Measurements from ENCODE around the gene CARD18.

The CARD18 gene

DNA sequence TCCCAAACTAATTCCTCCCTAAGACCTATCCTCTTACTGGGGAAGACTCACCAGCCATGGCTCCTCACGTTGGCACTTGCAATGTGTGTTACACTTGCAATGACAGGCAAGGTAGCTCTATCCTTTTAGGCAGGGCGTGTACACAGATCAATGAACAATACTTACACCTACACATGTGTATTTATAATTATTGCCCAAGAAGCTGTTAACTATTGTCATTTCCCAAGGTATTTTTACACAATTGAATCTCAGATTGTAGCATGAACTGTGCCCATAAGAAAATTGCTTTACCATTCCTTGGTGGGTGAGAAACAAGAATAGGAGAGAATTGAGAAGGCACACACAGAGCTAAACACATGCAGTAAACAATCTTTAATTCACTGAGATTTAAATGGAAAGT lies at the start of gene CARD18:
CARD18 (minus strand) TSS at position 101 of the 400 bp plus-strand sequence; CDS start at position 58, 43 bp downstream.
- DNase-seq (ENCODE audit: low spot score) = no peak

- DNase-seq (ENCODE audit: low spot score) = no peak
Measured at GRCh38 chr11:105183987-105184386, 44.4 kb upstream of the CARD18 start.

- DNase-seq (ENCODE audit: low spot score) = no peak
Measured at GRCh38 chr11:105183426-105183825, 43.9 kb upstream of the CARD18 start.

DNA sequence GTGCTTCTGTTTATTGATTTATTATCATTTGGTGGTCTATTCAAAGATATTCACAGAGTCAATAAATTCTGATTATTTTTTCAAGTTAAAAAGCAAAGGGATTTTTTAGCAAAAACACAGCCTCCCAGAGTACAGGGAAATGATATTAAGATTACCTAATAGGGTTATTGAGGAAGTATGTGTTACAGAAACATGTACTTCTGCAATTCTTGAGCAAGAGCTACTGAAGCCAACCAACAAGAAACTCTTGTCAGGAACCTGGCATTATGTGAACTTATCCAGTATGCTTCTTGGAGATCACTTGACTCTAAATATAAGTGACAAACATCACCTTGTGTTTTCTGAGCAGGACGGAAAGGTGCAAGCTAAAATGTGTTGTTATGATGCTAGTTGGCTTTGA lies 42.0 kb upstream of the CARD18 start:
- DNase-seq (ENCODE audit: low spot score) = peak; percentile 31

DNA sequence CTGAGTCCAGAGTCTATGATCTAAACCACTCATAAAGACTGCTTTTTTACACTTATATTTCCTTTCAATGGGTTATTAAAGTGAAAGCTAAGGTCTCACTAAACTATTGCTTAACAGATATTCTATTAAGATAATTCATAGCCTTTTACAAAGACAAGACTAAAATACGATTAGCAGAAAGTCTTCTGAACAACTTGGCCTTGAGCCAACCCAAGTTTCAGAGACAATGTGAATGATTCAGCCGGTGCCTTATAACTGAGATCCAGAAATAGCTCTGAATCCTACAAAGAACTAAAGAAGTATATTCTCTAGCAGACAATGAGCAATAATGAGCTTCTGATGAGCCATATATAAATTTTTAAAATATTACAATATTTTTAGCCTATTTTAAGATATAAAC lies 41.5 kb upstream of the CARD18 start:
- DNase-seq (ENCODE audit: low spot score) = peak; percentile 33

DNA sequence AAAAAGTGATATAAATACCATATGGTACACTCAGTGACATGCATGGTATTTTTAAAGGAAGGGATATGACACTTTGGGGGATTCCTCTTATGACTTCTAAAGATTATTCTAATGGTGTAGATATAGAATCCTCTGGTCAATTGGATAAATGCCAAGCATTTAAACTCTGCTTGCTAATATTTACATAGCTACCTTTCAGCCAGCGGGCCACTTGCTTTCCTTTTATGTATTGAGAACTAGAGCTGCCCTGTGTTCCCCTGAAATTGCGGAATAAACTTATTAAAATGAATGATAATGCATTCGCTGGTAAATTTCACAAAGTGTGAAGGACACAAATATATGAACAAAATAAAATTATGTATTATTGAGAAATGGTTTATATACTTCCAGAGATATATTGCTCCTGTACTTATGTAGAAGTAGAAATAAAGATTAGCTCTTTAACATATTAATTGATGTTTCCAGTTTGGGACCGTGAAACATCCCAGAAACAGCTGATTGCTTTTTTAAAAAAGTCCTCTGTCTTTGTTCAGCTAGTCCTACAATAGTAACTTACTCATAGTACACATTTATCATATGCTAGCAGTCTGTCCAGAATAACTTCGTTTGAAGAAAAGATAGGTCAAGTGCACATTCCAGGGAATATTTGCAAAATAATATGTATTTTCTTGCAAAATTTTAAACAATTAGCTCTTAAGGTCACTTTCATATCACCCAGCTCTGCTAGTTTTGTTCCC lies 40.1 kb upstream of the CARD18 start:
- DNase-seq (ENCODE audit: low spot score) = no peak

DNA sequence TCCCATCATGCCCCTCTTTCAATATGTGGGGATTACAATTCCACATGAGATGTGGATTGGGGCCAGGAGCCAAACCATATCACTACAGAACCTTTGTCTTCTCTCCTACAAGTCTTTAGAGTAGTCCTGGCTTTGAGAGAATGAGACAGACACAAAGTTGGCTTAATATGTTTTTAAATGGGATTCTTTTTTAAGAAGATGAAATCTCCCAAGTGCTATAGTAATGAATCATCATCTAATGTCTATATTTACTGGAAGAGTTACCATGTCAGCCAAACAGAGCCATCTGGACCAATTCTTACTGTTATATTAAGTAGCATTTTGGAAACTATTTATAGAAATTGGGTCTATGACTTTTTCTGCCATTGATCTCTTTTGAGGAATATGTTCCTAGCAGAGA lies 38.1 kb upstream of the CARD18 start:
- peak; percentile 69 for DNase-seq (ENCODE audit: low spot score)

DNA sequence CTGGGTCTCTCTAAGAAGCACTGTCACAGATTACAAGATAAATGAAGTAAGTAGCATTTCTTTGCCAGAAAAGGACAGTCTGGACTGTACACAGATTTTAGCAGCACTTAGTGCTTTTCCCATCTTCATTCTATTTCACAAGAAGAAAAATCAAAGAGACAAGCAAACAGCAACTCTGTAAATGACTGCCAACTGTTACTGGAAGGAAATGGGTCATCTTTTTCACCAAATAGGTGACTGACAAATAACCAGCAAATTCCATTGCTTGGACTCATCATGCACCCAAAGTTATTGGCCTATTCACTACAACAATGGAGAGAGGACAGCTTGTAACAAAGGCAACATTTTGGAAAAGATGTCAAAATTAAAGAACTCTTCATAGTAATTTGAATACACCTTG lies 28.9 kb upstream of the CARD18 start:
- peak; percentile 27 for DNase-seq (ENCODE audit: low spot score)

GRCh38 chr11:105167244-105167643 lies 27.7 kb upstream of the CARD18 start:
- no peak for DNase-seq (ENCODE audit: low spot score)

DNA sequence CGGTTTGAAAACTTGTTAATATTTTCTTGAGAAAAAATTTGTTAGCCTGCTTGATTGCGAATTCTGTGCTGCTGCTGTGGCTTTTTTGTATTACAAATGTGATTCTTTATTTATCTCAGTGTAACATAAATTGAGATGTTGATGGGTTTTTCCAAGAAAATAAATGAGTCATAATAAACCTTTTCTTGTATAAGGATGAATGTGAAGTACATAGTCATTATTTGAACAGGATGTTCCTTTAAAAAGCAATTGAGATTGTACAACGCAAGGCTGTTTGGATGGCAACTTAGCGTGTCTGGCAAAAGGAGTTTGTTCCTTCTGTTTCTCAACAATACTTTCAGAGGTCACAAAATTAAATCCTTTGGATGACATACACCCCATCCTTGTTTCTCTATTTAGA lies 24.6 kb upstream of the CARD18 start:
- DNase-seq (ENCODE audit: low spot score) = no peak

GRCh38 chr11:105162506-105162905 lies 22.9 kb upstream of the CARD18 start:
- no peak for DNase-seq (ENCODE audit: low spot score)

GRCh38 chr11:105158436-105158835 lies 18.9 kb upstream of the CARD18 start:
- DNase-seq (ENCODE audit: low spot score) = no peak

GRCh38 chr11:105156720-105157119 lies 17.2 kb upstream of the CARD18 start:
- no peak for DNase-seq (ENCODE audit: low spot score)

GRCh38 chr11:105156231-105156630 lies 16.7 kb upstream of the CARD18 start:
- no peak for DNase-seq (ENCODE audit: low spot score)

GRCh38 chr11:105155679-105156078 lies 16.1 kb upstream of the CARD18 start:
- DNase-seq (ENCODE audit: low spot score) = no peak

- no peak for DNase-seq (ENCODE audit: low spot score)
Measured at GRCh38 chr11:105153392-105153791, 13.8 kb upstream of the CARD18 start.

GRCh38 chr11:105152560-105152959 lies 13.0 kb upstream of the CARD18 start:
- DNase-seq (ENCODE audit: low spot score) = no peak

DNA sequence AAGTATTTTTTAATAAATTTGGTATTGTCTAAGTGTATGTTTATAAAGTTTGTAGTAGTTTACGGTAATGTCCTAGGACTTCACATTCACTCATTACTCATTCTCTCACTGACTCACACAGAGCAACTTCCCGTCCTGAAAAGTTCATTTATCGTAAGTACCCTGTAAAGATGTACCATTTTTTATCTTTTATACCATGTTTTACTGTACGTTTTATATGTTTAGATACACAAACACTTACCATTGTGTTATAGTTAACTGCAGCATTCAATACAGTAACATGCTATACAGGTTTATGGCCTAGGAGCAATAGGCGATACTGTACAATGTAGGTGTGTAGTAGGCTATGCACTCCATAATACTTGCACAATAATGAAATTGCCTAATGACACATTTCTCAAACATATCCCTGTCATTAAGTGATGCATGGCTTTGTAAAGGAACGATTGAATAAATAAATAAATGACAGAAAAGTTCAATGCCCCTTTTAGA lies 12.5 kb upstream of the CARD18 start:
- DNase-seq (ENCODE audit: low spot score) = no peak

GRCh38 chr11:105149477-105149876 lies 9.9 kb upstream of the CARD18 start:
- DNase-seq (ENCODE audit: low spot score) = no peak

DNA sequence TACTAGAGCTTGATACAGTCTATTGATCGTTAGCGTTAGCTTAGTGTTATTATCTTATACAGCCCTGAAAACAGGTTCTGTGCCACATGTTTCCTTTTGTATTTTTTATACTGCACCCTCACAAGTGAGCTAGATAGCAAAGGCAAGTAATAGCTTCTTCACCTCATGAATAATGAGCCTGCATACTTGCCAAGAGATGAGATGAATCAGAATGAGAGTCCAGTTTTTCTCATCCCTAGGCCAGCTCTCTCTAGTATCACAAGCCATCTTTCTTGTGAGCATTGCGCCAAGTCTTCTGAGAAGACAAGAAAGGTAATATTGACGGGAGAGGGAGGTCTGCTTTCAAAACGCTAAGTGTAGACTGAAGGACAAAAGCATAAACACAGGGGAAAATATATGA lies 8.7 kb upstream of the CARD18 start:
- peak; percentile 11 for DNase-seq (ENCODE audit: low spot score)

DNA sequence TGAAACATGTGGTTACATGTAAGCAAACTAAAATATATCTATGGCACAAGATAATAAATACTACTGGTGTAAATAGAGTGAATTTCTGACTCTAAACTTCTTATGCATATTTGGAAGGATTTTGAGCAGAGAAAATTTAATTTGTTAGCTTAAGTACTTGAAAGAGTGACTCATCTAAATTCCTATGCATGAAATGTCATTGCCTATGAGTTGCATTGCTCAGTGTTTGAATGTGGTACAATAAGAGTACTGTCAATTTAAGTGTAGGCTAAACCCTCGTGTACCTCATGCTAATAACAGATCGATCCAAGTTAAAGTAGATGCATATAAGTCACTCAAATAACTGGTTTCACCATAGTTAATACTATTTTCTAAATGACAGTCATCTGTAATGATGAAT lies 5.3 kb upstream of the CARD18 start:
- peak; percentile 41 for DNase-seq (ENCODE audit: low spot score)

- DNase-seq (ENCODE audit: low spot score) = no peak
Measured at GRCh38 chr11:105142167-105142566, 2.6 kb upstream of the CARD18 start.

GRCh38 chr11:105137286-105137685 lies 2.3 kb downstream of the CARD18 start:
- DNase-seq (ENCODE audit: low spot score) = no peak

GRCh38 chr11:105135883-105136282 lies 3.7 kb downstream of the CARD18 start:
- DNase-seq (ENCODE audit: low spot score) = no peak
